Urothelium cell line (cell line): ENCODE measurements around the gene KRTAP20-4.

Experiments
- DNase-seq: peaks from one replicate; pipeline ENCODE4 v3.0.0; 2011; ENCODE audit warnings: low spot score, mixed read lengths
- FAIRE-seq: peaks from 2 replicates; lab custom pipeline; 2011; peaks lifted over from hg19 to GRCh38; lab: Jason Lieb, UNC

The KRTAP20-4 gene

GRCh38 chr21:30620522-30620921 is at the start of gene KRTAP20-4:
Gene KRTAP20-4 (plus strand): TSS chr21:30620627.
- DNase-seq, result no peak
- FAIRE-seq, result no peak

DNA sequence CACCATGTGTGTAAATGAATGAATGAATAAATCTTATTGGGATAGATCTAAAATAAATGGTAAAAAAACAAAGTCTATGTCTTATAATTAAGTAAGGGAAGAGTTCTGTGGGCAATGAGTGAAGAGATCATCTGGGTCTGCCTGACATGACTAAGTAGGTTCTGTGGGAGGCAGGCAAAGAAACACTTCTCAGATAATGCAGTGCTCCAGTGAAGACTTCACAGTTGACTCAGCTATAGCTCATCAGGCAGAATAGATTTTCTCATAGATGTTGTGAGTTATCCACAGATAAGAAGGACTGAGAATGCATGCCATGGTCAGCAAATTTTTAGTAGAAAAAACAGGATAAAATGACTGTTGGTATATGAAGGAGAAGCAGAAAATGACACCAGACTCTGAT is 42.7 kb upstream of the KRTAP20-4 start:
- DNase-seq (no peak), FAIRE-seq (no peak)

- no peak for FAIRE-seq
- DNase-seq, result no peak
These were observed 41.1 kb upstream of the KRTAP20-4 start for GRCh38 chr21:30579346-30579745.

- FAIRE-seq (no peak), DNase-seq (no peak)
These were observed 40.3 kb upstream of the KRTAP20-4 start for GRCh38 chr21:30580132-30580531.

DNA sequence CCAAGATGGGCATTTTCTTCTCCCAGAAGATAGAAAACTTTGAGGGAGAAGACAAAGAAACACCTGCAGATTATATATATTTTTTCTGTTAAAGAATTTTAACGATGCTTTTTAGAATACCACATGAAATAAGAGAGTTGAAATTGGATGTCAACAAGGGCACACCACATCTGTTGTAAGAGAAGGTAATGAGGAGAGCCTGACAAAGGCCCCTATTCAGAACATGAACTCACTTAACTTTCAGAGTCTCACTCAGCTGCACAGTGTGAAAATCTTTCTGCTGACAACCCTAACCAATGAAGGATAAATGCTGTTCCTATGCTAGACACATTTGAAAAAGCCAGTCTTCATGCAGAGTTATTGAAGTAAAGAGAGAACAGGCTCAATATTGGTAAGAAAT is 37.6 kb upstream of the KRTAP20-4 start:
- no peak for DNase-seq
- FAIRE-seq, result no peak

DNA sequence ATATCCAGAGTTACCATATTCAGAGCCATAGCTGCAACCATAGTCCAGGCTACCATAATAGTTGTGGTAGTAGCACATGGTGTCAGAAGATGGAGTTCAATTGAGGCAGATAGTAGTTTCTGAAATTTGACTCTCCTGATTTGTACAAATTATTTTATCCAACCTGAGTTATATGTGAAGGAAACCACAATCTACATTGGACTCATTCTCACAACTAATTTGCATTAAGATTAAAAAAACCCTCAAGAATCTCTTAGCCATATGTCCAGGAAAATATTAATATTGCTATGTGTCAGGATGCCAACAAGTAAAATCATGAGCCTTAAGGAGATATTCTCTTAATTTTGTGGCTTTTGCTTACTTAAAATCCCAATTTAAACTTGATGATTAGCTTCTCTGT is 30.1 kb upstream of the KRTAP20-4 start, which contains the start of gene KRTAP22-2:
KRTAP22-2 (minus strand) TSS at position 101 of the 400 bp plus-strand sequence.
- FAIRE-seq (no peak), DNase-seq (no peak)

GRCh38 chr21:30592140-30592539 is 28.3 kb upstream of the KRTAP20-4 start, which contains the start of gene KRTAP6-3:
Gene KRTAP6-3 (plus strand): TSS chr21:30592440. CDS start chr21:30592446, 6 bp downstream.
- FAIRE-seq (no peak), DNase-seq (no peak)

- peak; percentile 40 for FAIRE-seq
- DNase-seq, result no peak
These were observed 21.6 kb upstream of the KRTAP20-4 start, which contains the start of gene KRTAP6-2 for GRCh38 chr21:30598802-30599201. Gene KRTAP6-2 (minus strand): TSS chr21:30598902. CDS start chr21:30598874, 28 bp downstream.

- no peak for DNase-seq
- FAIRE-seq, result no peak
These were observed 19.6 kb upstream of the KRTAP20-4 start, which contains the start of gene KRTAP22-1 for GRCh38 chr21:30600787-30601186. Gene KRTAP22-1 (plus strand): TSS chr21:30601087.

DNA sequence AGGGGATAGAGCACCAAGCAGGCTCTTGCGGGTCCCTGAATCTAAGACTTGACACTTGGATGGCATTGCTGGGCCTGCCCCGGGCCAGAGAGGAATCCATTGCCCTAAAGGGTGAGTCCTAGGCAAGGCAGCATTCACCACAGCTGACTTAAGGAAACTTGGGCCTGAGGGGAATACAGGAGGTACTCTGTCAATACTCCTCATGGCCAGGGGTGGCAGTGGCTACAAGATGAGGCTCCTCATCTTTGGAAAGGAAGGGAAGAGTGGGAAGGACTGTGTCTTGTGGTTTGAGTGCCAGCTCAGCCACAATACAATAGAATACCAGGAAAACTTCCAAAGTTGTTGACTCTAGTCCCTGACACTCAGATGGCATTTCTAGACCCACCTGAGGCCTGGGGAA is 14.5 kb upstream of the KRTAP20-4 start:
- DNase-seq (no peak), FAIRE-seq (no peak)

DNA sequence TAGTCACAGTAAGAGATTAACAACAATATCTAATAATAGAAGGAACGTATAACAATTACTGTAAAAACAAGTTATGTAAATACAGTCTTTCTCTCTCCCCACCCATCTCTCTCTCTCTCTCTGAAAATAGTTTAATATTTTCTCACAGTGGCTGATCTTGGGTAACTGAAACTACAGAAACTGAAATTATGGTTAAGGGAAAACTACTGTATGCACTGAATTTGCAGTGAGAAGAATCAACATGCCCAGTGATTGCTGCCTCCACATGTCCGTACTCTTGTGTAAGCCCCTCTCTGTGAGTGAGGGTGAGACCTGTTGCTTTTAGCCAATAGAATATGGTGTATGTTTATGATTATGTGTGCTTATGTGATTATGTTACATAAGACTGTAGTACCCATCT is 8.3 kb upstream of the KRTAP20-4 start:
- DNase-seq (no peak), FAIRE-seq (peak; percentile 32)

- FAIRE-seq (no peak), DNase-seq (no peak)
These were observed 6.6 kb upstream of the KRTAP20-4 start, which contains the start of gene KRTAP6-1 for GRCh38 chr21:30613836-30614235. Gene KRTAP6-1 (minus strand): TSS chr21:30613930. CDS start chr21:30613904, 26 bp downstream.

GRCh38 chr21:30615199-30615598 is 5.2 kb upstream of the KRTAP20-4 start:
- DNase-seq (no peak), FAIRE-seq (no peak)

GRCh38 chr21:30616125-30616524 is 4.3 kb upstream of the KRTAP20-4 start, which contains the start of gene KRTAP20-1:
Gene KRTAP20-1 (plus strand): TSS chr21:30616425. CDS start chr21:30616455, 30 bp downstream.
- FAIRE-seq (peak; percentile 69), DNase-seq (no peak)

GRCh38 chr21:30620080-30620479 is 347 bp upstream of the KRTAP20-4 start:
- DNase-seq (no peak), FAIRE-seq (no peak)

GRCh38 chr21:30623362-30623761 is 2.9 kb downstream of the KRTAP20-4 start:
- FAIRE-seq, result peak; percentile 17
- DNase-seq, result no peak

DNA sequence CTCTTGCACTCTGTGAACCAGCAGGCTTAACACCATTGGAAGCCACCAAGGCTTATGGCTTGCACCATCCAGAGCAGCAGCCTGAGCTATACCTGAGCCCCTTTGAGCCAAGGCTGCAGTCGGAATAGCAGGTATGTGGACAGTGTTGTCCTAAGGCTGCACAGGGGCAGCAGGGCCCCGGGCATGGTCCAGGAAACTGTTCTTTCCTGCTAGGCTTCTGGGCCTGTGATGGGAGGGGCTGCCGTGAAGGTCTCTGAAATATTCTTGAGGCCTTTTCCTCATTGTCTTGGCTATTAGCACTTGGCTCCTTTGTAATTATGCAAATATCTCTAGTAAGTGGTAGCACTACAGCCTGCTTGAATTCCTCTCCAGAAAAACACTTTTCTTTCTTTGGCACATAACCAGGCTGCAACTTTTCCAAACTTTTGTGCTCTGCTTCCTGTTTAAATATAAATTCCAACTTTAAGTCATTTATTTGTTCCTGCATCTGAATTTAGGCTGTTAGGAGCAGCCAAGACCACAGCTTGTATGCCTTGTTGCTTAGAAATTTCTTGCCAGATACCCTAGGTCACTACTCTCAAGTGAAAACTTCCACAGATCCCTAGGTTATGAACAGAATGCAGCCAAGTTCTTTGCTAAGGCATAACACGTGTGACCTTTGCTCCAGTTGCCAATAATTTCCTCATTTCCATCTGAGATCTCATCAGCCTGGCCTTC is 5.2 kb downstream of the KRTAP20-4 start:
- FAIRE-seq (no peak), DNase-seq (no peak)

- no peak for DNase-seq
- FAIRE-seq, result no peak
These were observed 7.7 kb downstream of the KRTAP20-4 start for GRCh38 chr21:30628109-30628508.

DNA sequence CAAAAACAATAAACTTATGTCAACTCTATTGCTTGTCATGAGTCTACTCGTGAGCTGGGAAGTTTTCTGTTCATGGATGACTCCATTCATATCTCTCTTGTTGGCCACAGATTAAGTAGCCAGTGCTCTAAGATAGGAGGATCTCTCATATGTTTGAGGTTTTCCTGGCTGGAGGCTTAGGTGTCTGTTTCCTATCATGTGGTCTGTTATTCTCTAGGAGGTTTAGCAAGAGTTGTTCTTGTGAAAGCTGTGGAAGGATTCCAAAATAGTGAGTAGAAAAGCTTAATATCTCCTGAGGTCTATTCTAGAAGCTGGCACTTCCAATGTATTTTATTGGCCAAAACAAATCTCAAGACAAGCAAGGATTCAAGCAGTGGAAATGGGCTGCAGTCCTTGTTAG is 8.8 kb downstream of the KRTAP20-4 start:
- DNase-seq, result no peak
- FAIRE-seq, result no peak

- FAIRE-seq, result no peak
- no peak for DNase-seq
These were observed 14.5 kb downstream of the KRTAP20-4 start, which contains the start of gene KRTAP20-2 for GRCh38 chr21:30634906-30635305. Gene KRTAP20-2 (plus strand): TSS chr21:30635206. CDS start chr21:30635264, 58 bp downstream.

- FAIRE-seq, result no peak
- no peak for DNase-seq
These were observed 18.3 kb downstream of the KRTAP20-4 start for GRCh38 chr21:30638686-30639085.

DNA sequence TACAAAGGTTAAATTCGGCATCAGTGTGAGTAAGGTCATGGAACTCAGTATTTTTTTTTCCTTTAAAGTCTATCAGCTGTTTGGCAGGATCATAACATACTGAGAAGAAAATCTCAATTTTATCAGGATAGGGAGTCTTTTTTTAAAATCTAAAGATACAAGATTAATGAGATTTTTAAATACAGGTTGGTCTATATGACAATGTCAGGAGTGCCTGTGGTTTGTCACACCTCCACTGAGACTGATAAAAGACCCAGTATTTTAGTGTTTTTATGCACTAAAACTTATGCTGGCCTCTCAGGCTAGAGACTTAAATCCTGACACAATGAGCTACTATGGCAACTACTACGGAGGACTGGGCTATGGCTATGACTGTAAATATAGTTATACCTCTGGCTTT is 22.1 kb downstream of the KRTAP20-4 start, which contains the start of gene KRTAP20-3:
KRTAP20-3 (plus strand) TSS at position 301 of the 400 bp plus-strand sequence.
- FAIRE-seq, result peak; percentile 40
- no peak for DNase-seq
